ENCODE measurements around the gene PRG2.
A peak's percentile ranks its signal among the peaks of the same experiment; 100 is the strongest.

Gene PRG2

DNA sequence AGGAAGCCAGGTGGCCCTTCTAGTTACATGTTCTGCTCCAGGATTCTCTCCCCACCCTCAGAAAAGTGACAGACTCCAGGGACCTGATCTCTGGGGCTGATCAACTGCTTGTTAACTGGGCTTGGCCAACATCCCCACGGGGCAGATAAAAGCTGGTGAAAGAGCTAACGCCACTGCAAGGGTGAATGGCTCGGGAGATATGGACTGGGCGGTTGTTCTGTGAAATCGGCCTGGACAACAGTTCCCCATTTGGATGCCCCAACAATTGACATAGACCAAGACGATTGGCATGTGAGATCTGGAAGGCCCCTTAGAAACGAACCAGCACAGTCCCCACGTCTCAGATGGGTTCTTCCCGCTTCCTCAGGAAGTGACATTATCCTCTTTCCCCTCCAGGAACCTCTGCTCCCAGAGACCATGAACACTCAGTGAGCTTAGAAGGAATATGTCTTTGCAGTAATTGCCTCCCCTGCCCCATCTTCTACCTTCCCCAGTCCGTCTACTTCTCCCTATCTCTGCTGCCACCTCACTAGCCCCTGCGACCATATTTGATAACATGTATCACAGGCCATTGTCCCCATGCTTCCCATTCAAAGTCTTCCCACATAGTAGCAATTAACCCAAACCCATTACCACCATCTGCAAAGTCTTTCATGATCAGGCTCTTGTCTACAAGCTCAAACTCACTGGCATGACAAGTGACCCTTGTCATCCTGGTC lies 5.6 kb upstream of the PRG2 start:
- no peak for DNase-seq

DNA sequence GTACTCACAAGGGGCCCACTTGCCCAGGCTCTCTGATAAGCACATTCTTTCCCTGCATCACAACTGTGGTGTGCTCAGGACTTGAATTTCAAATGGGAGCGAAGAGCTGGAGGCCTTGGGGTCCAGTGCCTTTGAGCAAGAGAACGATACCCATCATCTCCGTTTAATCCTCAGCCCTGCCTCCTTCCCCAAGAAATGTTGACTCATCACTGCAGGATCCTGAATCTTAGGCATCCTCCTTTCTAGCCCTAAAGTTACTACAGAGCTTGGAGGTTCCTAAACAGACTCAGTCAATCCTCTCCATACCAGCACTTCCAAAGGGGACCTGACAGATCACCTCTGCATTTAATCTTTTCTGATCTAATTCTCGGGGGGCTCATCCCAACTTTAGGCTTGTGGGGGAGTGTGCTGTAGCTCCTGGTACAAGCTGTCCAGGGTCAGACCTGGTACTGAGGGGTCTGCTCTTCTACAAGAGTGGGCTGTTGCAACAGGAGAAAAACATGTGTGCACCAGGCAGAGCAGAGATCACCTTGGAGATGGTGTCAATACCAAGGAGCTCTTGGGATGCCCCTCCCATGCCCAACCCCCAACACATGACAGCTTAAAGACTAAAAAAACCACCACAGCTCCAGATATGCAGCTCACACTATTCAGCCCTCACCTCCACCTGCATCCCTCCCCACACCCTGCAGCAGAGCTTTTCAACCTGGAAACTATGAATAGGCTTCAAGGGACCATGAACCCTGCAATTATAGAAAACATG lies 3.9 kb upstream of the PRG2 start:
- DNase-seq: no peak

DNA sequence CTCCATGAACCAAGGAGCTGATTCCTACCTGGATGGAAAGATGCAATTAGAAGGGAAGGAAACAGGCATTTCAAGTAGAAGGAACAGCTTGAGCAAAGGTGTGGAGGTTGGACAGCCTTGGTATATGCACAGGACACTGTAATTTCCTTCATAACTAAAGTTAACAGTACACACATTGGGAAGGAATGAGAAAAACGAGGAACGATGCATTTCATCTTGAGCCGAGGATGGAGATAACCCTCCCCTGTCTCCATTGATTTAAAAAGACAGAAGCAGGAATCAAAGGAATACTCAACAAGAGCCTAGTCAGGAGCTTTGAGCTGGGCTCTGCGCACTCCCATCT lies 2.3 kb upstream of the PRG2 start:
- DNase-seq: no peak

DNA sequence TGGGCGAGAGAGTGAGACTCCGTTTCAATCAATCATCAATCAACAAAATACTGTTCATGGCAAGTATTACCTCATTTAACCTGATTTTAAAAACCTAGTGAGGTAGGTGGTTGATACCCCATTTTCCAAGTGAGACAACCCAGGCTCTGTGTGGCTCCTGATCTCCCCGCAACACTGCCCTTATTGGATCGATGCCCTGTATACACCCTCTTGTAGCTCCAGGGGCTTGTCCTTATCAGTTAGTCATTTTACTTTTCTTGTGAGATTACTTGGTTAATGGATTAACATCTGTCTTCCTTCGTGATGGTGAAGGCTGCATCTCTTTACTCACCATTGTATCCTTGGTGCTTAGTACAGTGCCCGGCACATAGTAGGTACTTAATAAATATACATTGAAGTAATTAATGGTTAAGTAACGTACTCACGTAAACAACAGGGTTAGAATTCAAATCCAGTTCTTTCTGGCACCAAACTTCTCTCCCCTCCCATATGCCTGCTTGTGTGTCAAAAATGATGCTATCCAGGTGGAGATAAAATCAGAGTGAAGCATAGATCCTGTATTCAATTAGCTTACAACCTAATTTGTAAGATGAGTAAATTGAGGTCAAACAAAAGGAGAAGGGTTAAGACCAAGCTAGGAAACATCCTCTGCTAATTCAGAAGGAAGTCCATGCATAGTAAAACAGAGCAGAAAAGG lies 1.8 kb upstream of the PRG2 start:
- DNase-seq: no peak

DNA sequence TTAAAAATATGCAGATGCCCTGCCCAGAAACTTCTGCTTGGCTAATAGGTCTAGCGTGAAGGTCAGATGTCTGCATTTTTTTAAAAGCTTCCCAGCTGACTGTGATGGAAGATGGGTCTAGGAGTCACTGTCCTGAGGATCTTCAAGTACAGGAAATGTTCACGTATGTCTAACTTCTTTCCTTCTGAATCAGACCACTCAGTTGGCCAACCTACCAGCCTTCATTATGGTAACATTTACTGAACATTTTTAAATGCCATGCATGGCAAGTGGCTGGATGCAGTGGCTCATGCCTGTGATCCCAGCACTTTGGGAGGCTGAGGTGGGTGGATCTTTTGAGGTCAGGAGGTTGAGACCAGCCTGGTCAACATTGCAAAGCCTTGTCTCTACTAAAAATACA lies 1.1 kb upstream of the PRG2 start:
- DNase-seq: peak; percentile 15 to 30

DNA sequence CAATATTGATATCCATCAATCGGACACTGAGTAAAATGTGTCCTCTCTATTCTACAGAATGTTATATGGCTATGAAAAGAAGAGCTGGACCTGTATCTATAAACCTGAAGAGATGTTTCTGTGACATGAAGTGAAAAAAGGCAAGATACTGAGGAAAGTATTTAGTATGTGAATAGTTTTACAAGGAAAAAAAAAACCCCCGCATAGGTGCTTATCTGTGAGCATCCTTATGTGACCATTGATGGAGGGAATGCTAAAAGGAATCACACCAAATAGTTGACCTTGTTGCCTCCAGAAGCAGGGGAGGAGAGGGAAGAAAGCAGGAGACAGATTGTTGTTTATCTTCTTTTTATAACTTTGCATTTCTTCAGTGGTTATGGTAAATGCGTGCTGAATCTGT lies 661 bp upstream of the PRG2 start:
- DNase-seq: no peak

DNA sequence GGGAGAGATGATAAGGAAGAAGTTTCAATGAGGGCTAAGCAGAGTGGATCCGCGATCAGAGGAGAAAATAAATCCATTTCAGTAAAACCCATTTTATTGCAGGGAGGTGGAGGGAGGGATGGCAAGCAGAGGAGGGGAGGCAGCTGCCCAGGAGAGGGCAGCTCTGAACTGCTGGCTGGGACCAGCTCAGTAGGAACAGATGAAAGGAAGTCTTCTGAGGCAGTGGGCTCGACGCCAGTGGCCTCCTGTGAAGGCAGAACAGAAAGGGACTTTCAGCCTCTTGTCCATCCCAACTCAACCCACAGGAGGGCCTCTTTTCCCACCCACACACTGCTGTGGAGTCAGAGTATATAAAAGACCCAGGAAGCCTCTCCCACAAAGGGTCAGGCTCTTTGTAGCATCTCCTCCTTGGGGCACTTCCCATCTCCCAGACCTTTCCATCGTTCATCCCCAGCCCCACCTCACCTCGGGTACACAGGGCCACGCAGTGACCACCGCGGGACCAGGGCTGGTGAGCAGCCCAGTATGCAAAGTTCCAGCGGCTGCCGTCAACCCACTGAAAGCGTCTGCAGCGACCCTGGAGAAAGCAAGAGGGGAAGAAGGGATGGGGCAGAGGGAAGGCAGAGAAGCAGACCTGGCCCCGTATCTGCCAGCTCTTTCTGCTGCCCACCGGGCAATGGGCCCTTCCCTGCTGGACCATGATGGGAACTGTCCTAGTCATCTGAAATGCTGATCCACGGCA lies 3.0 kb downstream of the PRG2 start:
- DNase-seq: no peak

DNA sequence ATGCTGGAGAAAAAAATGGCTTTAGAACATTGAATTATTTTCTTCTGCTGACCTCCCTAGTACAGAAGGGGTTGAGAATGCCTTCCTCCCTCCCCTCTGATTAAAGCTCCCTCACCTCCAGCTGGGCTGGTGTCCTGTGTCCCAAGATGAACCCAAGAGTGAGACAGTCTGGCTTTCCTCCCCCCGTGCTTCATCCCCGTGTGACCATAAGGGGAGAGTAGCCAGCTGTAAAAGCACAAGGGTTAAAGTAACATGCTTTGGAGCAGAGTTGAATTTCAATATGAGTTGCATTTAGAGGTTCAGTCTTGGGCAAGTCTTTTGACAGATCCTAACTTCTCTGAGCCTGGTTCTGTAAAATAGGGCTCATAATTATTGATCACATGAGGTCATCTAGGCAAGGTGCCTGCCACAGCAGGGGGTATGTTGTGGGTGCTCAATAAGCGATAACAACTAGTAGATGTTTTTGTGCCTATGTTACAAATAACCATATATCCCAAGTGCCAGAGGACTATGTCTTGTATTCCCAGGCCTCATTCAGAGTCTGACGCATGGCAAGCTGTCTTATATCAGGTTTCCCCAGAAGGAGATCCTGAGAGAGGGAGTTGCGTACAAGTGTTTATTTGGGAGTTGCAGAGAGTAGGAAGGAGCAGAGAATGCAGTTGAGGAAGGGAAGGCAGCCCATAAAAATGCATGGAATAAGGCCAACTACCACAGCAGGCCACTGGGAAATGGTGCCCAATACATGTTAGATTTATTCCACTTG lies 4.1 kb downstream of the PRG2 start:
- no peak for DNase-seq

DNA sequence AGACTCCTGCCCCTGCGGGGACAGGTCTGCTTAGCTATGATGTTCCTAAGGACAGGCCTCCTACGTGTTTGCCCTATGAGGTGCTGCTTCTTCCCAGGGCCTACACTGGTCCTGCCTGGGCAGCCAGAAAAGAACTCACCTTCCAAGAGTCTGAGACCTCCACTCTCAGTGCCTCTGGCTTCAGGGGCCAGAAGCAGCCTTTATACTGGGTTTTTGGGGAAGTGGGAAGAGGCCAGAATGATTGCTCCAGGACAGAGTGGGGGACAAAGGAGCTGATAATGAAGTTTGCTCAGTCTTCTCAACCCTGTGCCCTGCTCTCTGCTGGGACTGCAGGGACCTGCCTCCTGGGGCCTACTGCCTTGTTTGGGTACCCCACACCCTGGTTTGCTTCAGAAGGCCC lies 9.5 kb downstream of the PRG2 start, which contains the start of gene PRG3:
Gene PRG3, minus strand, starts transcription at position 176 of the 400 bp plus-strand sequence. CDS start 442 bp downstream, outside the sequence.
- no peak for DNase-seq

DNA sequence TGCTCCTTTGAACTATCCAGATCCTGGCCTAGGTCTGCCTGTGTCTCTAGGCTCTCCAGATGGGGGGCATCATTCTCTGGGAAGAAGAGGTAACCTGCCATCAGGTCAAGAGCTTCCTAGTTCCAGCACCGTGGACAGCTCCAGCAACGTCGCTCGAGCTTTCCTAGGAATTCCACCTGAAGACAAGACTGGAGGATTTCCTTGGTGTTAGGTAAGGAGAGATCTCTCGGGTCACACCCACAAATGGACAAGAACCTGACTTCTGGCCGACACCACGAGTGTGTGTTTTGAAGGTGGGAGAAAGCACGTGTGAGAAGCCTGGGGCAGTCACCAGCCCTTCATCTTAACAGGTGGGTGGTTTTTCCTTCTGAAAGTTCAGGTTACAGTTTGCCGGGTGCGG lies 10.7 kb downstream of the PRG2 start:
- no peak for DNase-seq

DNA sequence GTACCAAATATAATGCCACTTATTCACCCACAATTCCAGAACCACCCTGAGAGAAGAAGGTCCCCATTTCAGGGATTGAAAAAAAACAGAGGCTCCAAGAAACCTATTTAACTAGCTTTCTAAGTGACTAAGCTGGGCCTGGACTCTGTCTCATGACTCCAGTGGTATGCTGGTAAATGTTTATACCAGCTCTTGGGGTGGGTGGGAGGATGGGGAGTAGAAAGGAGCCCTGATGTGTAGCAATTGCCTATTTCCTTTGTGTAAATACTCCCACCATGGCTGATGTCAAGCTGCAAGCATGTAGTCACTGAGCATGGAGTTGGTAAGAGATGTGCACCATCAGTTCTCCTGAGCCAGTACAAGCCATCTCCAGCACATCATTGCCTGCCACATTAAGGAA lies 12.3 kb downstream of the PRG2 start:
- DNase-seq: no peak

DNA sequence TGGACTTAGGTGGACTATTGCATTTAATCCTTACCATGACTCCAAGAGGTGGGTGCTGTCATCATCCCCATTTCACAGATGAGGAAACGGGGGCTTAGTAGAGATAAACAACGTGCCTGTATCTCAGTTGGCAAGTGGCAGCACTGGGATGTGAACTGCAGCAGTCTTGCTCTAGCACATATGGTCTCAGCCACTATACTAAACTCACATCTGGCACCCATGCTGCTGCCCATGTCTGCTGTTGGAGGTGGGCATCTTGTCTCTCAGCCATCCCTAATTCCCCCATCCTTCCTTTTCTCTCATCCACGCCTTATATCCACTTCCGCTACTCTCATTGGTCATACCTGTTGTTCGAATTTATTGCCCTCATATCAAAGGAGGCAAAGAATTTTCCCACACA lies 13.3 kb downstream of the PRG2 start:
- DNase-seq: no peak

DNA sequence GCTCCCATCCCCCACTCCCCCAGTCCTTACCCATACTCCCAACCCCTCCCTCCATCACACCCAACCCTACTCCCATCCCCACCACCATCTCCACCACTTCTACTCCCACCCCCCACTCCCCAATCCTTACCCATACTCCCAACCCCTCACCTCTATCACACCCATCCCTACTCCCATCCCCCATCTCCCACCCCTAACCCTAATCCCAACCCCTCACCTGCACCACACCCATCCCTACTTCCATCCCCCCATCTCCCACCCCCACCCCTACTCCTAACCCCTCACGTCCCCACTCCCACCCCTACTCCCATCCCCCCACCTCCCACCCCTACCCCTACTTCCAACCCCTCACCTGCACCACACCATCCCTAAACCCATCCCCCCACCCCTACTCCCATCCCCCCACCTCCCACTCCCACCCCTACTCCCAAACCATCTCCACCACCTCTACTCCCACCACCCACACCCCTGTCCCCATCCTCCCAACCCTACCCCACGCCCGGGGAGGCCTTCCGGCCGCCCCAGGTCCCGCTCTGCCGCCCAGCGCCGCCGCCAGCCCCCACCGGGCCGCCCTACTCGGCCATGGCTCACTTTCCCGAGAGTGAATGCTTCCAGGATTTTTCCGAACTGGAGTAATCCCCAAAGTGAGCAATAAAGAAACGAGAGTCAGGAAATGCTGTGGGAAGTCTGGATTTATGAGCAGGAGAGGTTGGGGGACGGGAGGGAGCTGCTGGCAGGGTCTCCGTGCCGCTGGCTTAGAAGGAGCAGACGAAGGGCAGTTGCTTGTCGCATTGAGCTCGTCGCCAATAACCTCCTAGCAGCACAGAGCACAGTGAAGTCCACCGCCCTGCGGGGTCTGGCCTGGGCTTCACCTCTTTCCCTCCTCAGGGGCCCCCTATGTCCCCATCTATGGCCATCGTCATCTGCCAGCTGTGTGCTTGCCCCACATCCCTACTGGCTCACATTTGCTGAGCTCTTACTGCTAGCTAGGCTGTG lies 14.1 kb downstream of the PRG2 start:
- no peak for DNase-seq

DNA sequence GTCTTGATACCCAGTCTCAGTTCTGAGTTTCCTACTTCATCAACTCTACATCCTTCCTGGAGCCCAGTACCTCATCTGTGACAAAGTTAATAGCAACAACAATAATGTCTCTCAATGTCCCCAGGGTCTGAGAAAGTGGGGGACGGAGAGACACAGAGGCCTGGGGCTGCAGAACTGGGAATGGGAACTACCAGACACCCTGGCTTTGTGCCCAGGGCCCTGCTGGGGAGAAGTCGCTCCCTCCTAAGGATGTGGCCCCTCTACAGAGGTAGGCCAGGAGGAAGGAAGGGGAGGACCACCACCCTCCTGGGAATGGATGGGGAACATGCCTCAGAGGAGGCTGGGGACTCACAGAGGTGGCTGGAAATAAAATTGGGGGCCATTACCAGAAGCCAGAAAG lies 15.0 kb downstream of the PRG2 start:
- no peak for DNase-seq

DNA sequence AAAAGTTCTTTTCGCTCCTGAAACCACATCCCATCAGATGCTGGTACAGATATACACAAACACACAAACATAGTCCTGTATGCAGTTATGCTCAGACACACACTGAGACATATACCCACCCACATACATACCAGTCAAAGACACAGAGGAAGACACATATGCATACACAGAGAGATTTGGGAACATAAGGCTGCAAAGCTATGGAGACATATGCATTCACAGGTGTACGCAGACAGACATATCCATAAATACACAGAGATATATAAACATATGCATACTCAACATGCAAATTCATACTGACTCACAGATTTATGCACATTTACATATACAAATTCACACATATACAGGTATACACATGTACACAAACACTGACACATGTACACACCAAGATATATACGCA lies 15.5 kb downstream of the PRG2 start:
- no peak for DNase-seq

DNA sequence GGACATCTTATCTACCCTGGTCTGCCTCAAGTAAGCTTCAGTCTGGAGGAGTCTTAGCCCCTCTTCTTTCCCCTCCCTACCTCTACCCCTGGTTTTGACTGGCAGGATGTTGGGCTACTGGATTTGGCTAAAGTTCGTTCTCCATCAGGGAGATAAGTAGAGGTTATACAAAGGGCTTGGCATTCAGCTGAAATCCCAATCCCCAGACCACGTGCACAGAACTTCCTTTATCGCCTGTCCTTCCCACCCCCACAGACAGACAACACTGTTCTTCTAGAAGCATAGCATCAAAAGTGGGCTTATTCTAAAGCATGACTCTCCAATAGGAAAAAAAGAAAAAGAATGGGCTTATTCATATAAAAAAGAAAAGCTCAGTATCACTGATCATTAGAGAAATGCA lies 17.3 kb downstream of the PRG2 start:
- DNase-seq: no peak

DNA sequence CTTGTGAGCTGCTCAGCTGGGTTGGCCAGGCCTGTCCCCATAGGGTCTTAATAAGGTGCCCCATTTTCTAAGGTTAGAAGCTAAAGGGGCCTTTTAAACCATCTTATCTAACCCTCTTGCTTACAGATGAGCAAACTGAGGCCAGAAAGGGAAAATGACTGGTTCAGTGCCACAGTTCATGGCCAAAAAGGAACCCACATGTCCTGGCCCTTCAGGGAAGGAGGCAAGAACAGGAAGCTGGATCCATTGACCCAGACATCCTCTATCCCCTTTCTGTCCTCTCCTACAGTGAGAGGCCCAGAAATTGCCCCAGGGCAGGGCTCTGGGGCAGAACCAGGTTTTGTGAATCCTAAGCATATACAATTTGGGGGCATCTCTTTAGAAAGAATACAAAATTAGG lies 19.5 kb downstream of the PRG2 start:
- DNase-seq: no peak

DNA sequence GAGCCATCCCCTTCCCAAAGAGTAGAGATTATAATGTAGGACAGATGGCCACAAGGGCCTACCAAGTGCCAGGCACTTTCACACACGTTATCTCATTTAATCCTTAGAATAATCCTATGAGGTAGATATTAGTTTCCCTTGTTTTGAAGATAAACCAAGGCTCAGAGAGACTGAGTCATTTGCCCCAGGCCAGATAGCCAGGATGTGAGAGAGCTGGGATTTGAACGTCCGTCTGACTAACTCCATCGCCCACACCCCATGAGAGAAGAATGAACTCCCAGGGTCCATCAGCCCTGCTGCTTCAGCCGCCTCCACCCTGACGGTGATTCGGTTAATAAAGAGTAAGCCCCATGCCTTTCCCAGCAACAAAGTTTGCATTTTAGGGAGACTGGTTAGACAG lies 20.2 kb downstream of the PRG2 start:
- DNase-seq: no peak

DNA sequence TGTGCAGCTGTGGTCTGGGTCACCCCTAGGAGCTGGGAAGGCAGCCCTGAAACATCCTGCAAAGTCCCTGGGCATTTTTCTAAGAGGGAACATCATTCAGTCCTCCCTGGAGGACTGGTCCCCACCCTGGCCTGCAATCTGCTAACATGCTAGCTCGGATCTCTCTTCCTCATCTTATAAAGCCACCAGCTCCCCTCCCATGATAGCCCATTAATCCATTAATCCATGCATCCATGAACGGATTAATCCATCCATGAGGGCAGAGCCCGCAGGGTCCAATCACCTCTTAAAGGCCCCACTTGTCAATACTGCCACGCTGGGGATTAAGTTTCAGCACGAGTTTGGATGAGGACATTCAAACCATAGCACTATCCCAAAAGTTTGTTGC lies 21.6 kb downstream of the PRG2 start:
- no peak for DNase-seq

DNA sequence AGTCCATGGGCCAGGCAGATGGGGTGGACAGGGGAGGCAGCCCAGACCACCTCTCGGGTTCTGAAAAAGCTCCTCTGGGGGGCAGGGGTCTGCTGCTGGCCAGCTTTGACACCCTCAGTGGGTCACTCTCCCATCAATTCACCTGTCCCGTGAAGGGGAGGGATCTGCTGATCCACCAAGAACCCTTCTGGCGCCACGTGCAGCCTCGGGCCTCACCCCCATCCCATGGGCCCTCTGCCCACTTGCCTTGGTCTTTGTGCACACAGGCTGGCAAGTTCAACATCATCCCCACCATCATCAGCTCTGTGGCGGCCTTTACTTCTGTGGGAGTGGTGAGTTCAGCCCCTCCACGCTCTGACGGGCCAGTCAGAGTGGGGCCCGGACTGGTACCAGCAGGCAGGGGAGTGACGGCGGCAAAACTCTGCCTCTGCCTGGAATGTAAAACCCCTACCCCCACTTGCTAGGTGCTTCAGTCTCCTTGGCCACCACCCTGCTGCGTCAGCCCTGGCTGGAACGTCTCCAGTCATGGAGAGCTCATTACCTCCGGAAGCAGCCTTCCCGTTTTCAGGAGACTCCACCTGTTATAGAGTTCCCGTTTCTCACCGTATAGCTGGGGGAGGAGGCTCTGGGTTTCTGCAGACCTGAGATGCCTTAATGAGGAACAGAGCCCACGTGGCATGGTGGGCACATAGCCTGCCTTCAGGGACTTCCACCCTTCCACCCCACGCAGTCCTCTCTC lies 22.2 kb downstream of the PRG2 start:
- no peak for DNase-seq
